Activated B cell treated with CpG ODN at 0.5 μM for 24 hours (primary cell): ENCODE data around the gene WIPF2. TPM values are rescaled to one million over a fixed set of nuclear protein-coding genes. Genes with fewer than 3 reads are reported as not detected.

Experiments used
- ATAC-seq: fragments of 200-7000 bp; cut with Tn5 transposase; one replicate; pipeline ENCODE4 v1.10.0; 2021; ENCODE audit warnings: low read depth, mild to moderate bottlenecking, moderate library complexity
- CTCF ChIA-PET: fragments of 350-600 bp; sonication (Branson Sonifier 250); formaldehyde crosslinking; loops from one replicate; lab custom pipeline; 2021; ENCODE audit warnings: antibody characterized with exemption; lab: Charles Lee
- POLR2A ChIA-PET: fragments of 350-600 bp; sonication (Branson Sonifier 250); formaldehyde crosslinking; loops from one replicate; lab custom pipeline; 2021; ENCODE audit warnings: antibody characterized with exemption; lab: Charles Lee
- DNase-seq: peaks from one replicate; pipeline ENCODE4 v3.0.0; 2022
- H3K27ac Mint-ChIP-seq: one replicate; pipeline ENCODE4 v1.8.0; 2020; ENCODE audit warnings: mixed read lengths
- H3K27me3 Mint-ChIP-seq: one replicate; pipeline ENCODE4 v1.8.0; 2021; ENCODE audit warnings: mixed read lengths
- H3K36me3 Mint-ChIP-seq: one replicate; pipeline ENCODE4 v1.8.0; 2021; ENCODE audit warnings: low read depth, mixed read lengths
- H3K4me1 Mint-ChIP-seq: one replicate; pipeline ENCODE4 v1.8.0; 2021; ENCODE audit warnings: mixed read lengths
- H3K4me3 Mint-ChIP-seq: one replicate; pipeline ENCODE4 v1.8.0; 2020; ENCODE audit warnings: mild to moderate bottlenecking, mixed read lengths
- H3K9me3 Mint-ChIP-seq: one replicate; pipeline ENCODE4 v1.8.0; 2020; ENCODE audit warnings: mixed read lengths
- intact Hi-C: fragments of 100-400 bp; cut with micrococcal nuclease; formaldehyde crosslinking; loops from one replicate; pipeline ENCODE4 v1.15.1; 2024
- total RNA-seq: library from RNA; stranded (reverse); gene quantifications from 2 replicates; pipeline ENCODE4 v1.2.3, GENCODE V29; 2022
- TF ChIP-seq, protein P1 (sequence below): fragments of 200-600 bp; IDR thresholded peaks from one replicate; pipeline ENCODE4 v1.8.0; 2022; ENCODE audit warnings: antibody characterized with exemption, mild to moderate bottlenecking

WIPF2 gene
- total RNA-seq, 1 donor from 2014 or later = 32.9 TPM

- Mint-ChIP-seq H3K27ac (peak overlapping the region; percentile 87), H3K27me3 (no peaks in the 10 kb centered on the region), H3K36me3 (peaks cover 19% of the 10 kb centered on the region), H3K4me1 (peaks cover 18% of the 10 kb centered on the region), H3K4me3 (peak overlapping the region; percentile 97), H3K9me3 (no peaks in the 10 kb centered on the region)
- CTCF ChIA-PET = no interaction called here
- no peak for ATAC-seq
- DNase-seq = no peak
- intact Hi-C loops = loop anchor here (1.0 to 10.0 kb wide), 6 partner anchors 31 to 362 kb away; partner anchors contain the start of genes LRRC3C, ORMDL3, TOP2A and WIPF2
- POLR2A ChIA-PET = no interaction called here
- TF ChIP-seq, protein P1, sequence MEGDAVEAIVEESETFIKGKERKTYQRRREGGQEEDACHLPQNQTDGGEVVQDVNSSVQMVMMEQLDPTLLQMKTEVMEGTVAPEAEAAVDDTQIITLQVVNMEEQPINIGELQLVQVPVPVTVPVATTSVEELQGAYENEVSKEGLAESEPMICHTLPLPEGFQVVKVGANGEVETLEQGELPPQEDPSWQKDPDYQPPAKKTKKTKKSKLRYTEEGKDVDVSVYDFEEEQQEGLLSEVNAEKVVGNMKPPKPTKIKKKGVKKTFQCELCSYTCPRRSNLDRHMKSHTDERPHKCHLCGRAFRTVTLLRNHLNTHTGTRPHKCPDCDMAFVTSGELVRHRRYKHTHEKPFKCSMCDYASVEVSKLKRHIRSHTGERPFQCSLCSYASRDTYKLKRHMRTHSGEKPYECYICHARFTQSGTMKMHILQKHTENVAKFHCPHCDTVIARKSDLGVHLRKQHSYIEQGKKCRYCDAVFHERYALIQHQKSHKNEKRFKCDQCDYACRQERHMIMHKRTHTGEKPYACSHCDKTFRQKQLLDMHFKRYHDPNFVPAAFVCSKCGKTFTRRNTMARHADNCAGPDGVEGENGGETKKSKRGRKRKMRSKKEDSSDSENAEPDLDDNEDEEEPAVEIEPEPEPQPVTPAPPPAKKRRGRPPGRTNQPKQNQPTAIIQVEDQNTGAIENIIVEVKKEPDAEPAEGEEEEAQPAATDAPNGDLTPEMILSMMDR = no peak
These were observed 68.0 kb downstream of the WIPF2 start for GRCh38 chr17:40287159-40287493.

GRCh38 chr17:40287494-40288369 lies 68.6 kb downstream of the WIPF2 start, which contains the start of gene CDC6:
TSS of gene CDC6 (plus strand) at chr17:40287879. CDS start at chr17:40289421, 1,542 bp downstream.
- Mint-ChIP-seq H3K4me1 (peaks cover 18% of the 10 kb centered on the region), H3K9me3 (no peaks in the 10 kb centered on the region), H3K27me3 (no peaks in the 10 kb centered on the region), H3K4me3 (peak within 1 kb of the TSS; percentile 97), H3K36me3 (peaks cover 14% of the 10 kb centered on the region), H3K27ac (peak within 1 kb of the TSS; percentile 87)
- peak; percentile 95 for ATAC-seq
- intact Hi-C loops = loop anchor here (1.0 to 10.0 kb wide), 6 partner anchors 31 to 363 kb away; partner anchors contain the start of genes LRRC3C, ORMDL3, TOP2A and WIPF2
- DNase-seq = peak; percentile 93
- CTCF ChIA-PET = interaction anchor here (0.7 to 4.0 kb wide), 2 partner anchors 59 to 85 kb away, joined by 3 to 26 read pairs; no protein-coding TSS in a partner anchor
- TF ChIP-seq, protein P1 = no peak
- POLR2A ChIA-PET = interaction anchor here (1.1 kb wide), 1 partner anchor 69 kb away, joined by 3 read pairs; no protein-coding TSS in a partner anchor

- Mint-ChIP-seq H3K36me3 (peaks cover 4% of the 10 kb centered on the region), H3K27me3 (no peaks in the 10 kb centered on the region), H3K9me3 (no peaks in the 10 kb centered on the region), H3K4me3 (no peak overlapping the region), H3K27ac (no peak overlapping the region), H3K4me1 (peaks cover 17% of the 10 kb centered on the region)
- DNase-seq (no peak), ATAC-seq (no peak)
- intact Hi-C loops = loop anchor here (1.0 kb wide), 3 partner anchors 88 to 277 kb away; no protein-coding TSS in a partner anchor
- TF ChIP-seq, protein P1 = no peak
- ChIA-PET CTCF (interaction anchor here (1.0 to 4.0 kb wide), 10 partner anchors 35 to 277 kb away, joined by 3 to 26 read pairs (median 4); partner anchors contain the start of genes CSF3, MED24 and WIPF2), POLR2A (interaction anchor here (0.6 kb wide), 1 partner anchor 93 kb away, joined by 3 read pairs; no protein-coding TSS in a partner anchor)
These were observed 71.7 kb downstream of the WIPF2 start for GRCh38 chr17:40290629-40291280.

DNA sequence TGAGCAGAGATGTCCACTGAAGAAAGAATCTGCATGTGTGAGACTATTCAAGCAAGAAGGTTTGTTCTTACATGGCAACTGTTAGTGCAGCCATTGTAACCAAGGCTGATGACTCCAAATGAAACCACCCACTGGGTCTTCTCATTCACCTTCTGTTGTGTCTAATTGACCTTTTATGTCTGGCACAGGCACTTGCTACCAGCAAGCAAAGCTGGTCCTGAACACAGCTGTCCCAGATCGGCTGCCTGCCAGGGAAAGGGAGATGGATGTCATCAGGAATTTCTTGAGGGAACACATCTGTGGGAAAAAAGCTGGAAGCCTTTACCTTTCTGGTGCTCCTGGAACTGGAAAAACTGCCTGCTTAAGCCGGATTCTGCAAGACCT lies 72.2 kb downstream of the WIPF2 start:
- Mint-ChIP-seq H3K36me3 (peaks cover 4% of the 10 kb centered on the region), H3K27me3 (no peaks in the 10 kb centered on the region), H3K4me3 (no peak overlapping the region), H3K9me3 (no peaks in the 10 kb centered on the region), H3K4me1 (peaks cover 17% of the 10 kb centered on the region), H3K27ac (no peak overlapping the region)
- CTCF ChIA-PET = interaction anchor here (1.5 to 4.0 kb wide), 5 partner anchors 34 to 276 kb away, joined by 3 to 26 read pairs (median 7); partner anchors contain the start of gene CSF3
- ATAC-seq (no peak), DNase-seq (no peak)
- TF ChIP-seq, protein P1 = no peak
- POLR2A ChIA-PET = interaction anchor here (0.6 kb wide), 1 partner anchor 94 kb away, joined by 3 read pairs; no protein-coding TSS in a partner anchor
- intact Hi-C loops = no loop called here
